Body of pancreas (tissue), 4 donors: ENCODE results near the gene ESYT2. TPM values are rescaled to one million over a fixed set of nuclear protein-coding genes. Genes with fewer than 3 reads are reported as not detected.

ENCODE experiments used
- ATAC-seq: fragments of 150-250 bp; one replicate; pipeline ENCODE4 v1.9.1; 2016
- DNase-seq, 4 donors: peaks; one replicate each; pipeline ENCODE4 v3.0.0-alpha.2; 2019
- H3K27ac ChIP-seq, 4 donors: fragments of 200-600 bp; sonication (generic); 1 replicate in 3 of 4; 2 replicates in 1 of 4; pipeline versions ENCODE4 v1.5.1 to v1.6.1; 2016 to 2019; ENCODE audit warnings: mild to moderate bottlenecking in 1 of 4, mixed read lengths in 1 of 4, moderate library complexity in 1 of 4
- H3K27me3 ChIP-seq, 2 donors: fragments of 200-600 bp; sonication (generic); one replicate each; pipeline ENCODE4 v1.6.0; 2016; ENCODE audit warnings: mild to moderate bottlenecking in 1 of 2
- H3K36me3 ChIP-seq, 2 donors: fragments of 200-600 bp; sonication (generic); replicated peaks in 1 of 2; 2 replicates each; pipeline ENCODE4 v1.5.1; 2016; ENCODE audit warnings: low read depth in 2 of 2; ENCODE audit not compliant: insufficient read depth in 1 of 2
- H3K4me1 ChIP-seq: fragments of 200-600 bp; sonication (generic); one replicate; pipeline ENCODE4 v1.6.0; 2016
- H3K4me3 ChIP-seq, 2 donors: fragments of 200-600 bp; sonication (generic); 1 replicate in 1 of 2; 2 replicates in 1 of 2; pipeline ENCODE4 v1.5.1; 2016 to 2019
- H3K9me3 ChIP-seq, 3 donors: fragments of 200-600 bp; sonication (generic); 1 replicate in 2 of 3; 2 replicates in 1 of 3; pipeline ENCODE4 v1.5.1; 2016
- CTCF ChIP-seq, 7 experiments: fragments of 450-650 bp in 4 of 7; fragments of 200-600 bp in 3 of 7; sonication (generic) in 3 of 7; IDR thresholded peaks; one replicate each; pipeline ENCODE4 v1.5.1; 2016 to 2019; ENCODE audit warnings: antibody characterized with exemption in 7 of 7
- POLR2A ChIP-seq, 3 donors: fragments of 450-650 bp; IDR thresholded peaks; one replicate each; pipeline ENCODE4 v1.6.1; 2016; ENCODE audit warnings: antibody characterized with exemption in 3 of 3, mild to moderate bottlenecking in 2 of 3
- WGBS, 2 donors: methylation state at CpG; one replicate each; pipeline ENCODE4 v1.1.5; 2017; 5-methylcytosine and 5-hydroxymethylcytosine counted together
- intact Hi-C: fragments of 100-400 bp; cut with DNase I; formaldehyde crosslinking; loops from one replicate; pipeline ENCODE4 v1.15.1; 2023
- total RNA-seq, 2 donors: library from RNA; depleted of rRNA; stranded (reverse); fragments of >200 nt; gene quantifications; one replicate each; pipeline ENCODE4 v1.1.0, GENCODE V29; 2016

ESYT2 gene
- total RNA-seq, 2 donors from 2014 or later, result 35.9 to 40.5 TPM

GRCh38 chr7:158738841-158739240, 90.5 kb downstream of the ESYT2 start:
- Histone ChIP-seq H3K4me1 (no peaks in the 10 kb centered on the region), H3K27me3 (no peaks in the 10 kb centered on the region), H3K36me3 (peaks cover 17 to 39% of the 10 kb centered on the region in 2 donors), H3K9me3 (no peaks in the 10 kb centered on the region), H3K4me3 (no peak overlapping the region), H3K27ac (no peak overlapping the region)
- DNase-seq (no peak), ATAC-seq (no peak)
- 92 to 93% methylated on average over 15 of the region's 15 CpGs for WGBS, 2 donors
- intact Hi-C loops, result no loop called here
- TF ChIP-seq CTCF (IDR thresholded peaks at IDR 0.05) (no peak), POLR2A (IDR thresholded peaks at IDR 0.05) (no peak)

GRCh38 chr7:158737064-158737695, 92.1 kb downstream of the ESYT2 start:
- 87 to 88% methylated on average over 19 of the region's 19 CpGs for WGBS, 2 donors
- intact Hi-C loops, result no loop called here
- no peak overlapping the region for H3K4me3 ChIP-seq
- no peak for ATAC-seq
- H3K4me1 ChIP-seq, result no peaks in the 10 kb centered on the region
- no peak for DNase-seq
- H3K27ac ChIP-seq, result no peak overlapping the region
- H3K9me3 ChIP-seq, result no peaks in the 10 kb centered on the region
- H3K27me3 ChIP-seq, result no peaks in the 10 kb centered on the region
- TF ChIP-seq CTCF (IDR thresholded peaks at IDR 0.05) (no peak), POLR2A (IDR thresholded peaks at IDR 0.05) (no peak)
- peaks cover 17 to 37% of the 10 kb centered on the region in 2 donors for H3K36me3 ChIP-seq

- DNase-seq (no peak), ATAC-seq (no peak)
- intact Hi-C loops, result no loop called here
- no peaks in the 10 kb centered on the region for H3K27me3 ChIP-seq
- H3K27ac ChIP-seq, result no peak overlapping the region
- no peaks in the 10 kb centered on the region for H3K4me1 ChIP-seq
- H3K36me3 ChIP-seq, result peaks cover 12 to 31% of the 10 kb centered on the region in 2 donors
- no peak for TF ChIP-seq CTCF (IDR thresholded peaks at IDR 0.05)
- TF ChIP-seq POLR2A (IDR thresholded peaks at IDR 0.05), result no peak
- H3K4me3 ChIP-seq, result no peak overlapping the region
- H3K9me3 ChIP-seq, result no peaks in the 10 kb centered on the region
- 93 to 94% methylated on average over 8 to 12 of the region's 12 CpGs for WGBS, 2 donors
Measured at GRCh38 chr7:158735935-158736334, 93.4 kb downstream of the ESYT2 start.

- DNase-seq (no peak), ATAC-seq (no peak)
- Histone ChIP-seq H3K4me3 (no peak overlapping the region), H3K9me3 (no peaks in the 10 kb centered on the region), H3K27ac (no peak overlapping the region), H3K27me3 (no peaks in the 10 kb centered on the region), H3K4me1 (no peaks in the 10 kb centered on the region), H3K36me3 (peaks cover 5 to 31% of the 10 kb centered on the region in 2 donors)
- 90 to 96% methylated on average over 6 of the region's 6 CpGs for WGBS, 2 donors
- intact Hi-C loops, result no loop called here
- no peak for TF ChIP-seq POLR2A (IDR thresholded peaks at IDR 0.05)
Measured at GRCh38 chr7:158734861-158735260, 94.4 kb downstream of the ESYT2 start.

GRCh38 chr7:158733775-158734494, 95.4 kb downstream of the ESYT2 start:
- DNase-seq (no peak), ATAC-seq (no peak)
- Histone ChIP-seq H3K9me3 (no peaks in the 10 kb centered on the region), H3K4me1 (no peaks in the 10 kb centered on the region), H3K4me3 (no peak overlapping the region), H3K36me3 (peaks cover 5 to 26% of the 10 kb centered on the region in 2 donors), H3K27ac (no peak overlapping the region), H3K27me3 (no peaks in the 10 kb centered on the region)
- 96 to 97% methylated on average over 19 of the region's 19 CpGs for WGBS, 2 donors
- TF ChIP-seq CTCF (IDR thresholded peaks at IDR 0.05), result no peak
- TF ChIP-seq POLR2A (IDR thresholded peaks at IDR 0.05), result no peak
- intact Hi-C loops, result no loop called here
